Epithelial cell of prostate (primary cell): Measurements from ENCODE around the gene BGN.

Experiments used
- DNase-seq: peaks from one replicate; pipeline ENCODE4 v3.0.0-alpha.2; 2011; ENCODE audit warnings: low read depth, low spot score
- H3K27ac ChIP-seq: fragments of 450-650 bp; 2 replicates; pipeline ENCODE4 v1.5.1; 2017; ENCODE audit warnings: mild to moderate bottlenecking

Gene BGN

GRCh38 chrX:153523269-153523668 is 28.5 kb downstream of the BGN start:
- DNase-seq, result no peak
- no peak overlapping the region for H3K27ac ChIP-seq

GRCh38 chrX:153524234-153524633 is 29.5 kb downstream of the BGN start:
- no peak for DNase-seq
- H3K27ac ChIP-seq, result no peak overlapping the region

- DNase-seq, result no peak
- no peak overlapping the region for H3K27ac ChIP-seq
These were observed 30.7 kb downstream of the BGN start for GRCh38 chrX:153525451-153525850.

- no peak overlapping the region for H3K27ac ChIP-seq
These were observed 31.3 kb downstream of the BGN start for GRCh38 chrX:153526042-153526441.

GRCh38 chrX:153526801-153527200 is 32.0 kb downstream of the BGN start:
- no peak for DNase-seq

More at GRCh38 chrX:153526042-153526441, 31.3 kb downstream of the BGN start:
- DNase-seq, result no peak

GRCh38 chrX:153527208-153527607 is 32.4 kb downstream of the BGN start:
- no peak for DNase-seq
- no peak overlapping the region for H3K27ac ChIP-seq

More at GRCh38 chrX:153526801-153527200, 32.0 kb downstream of the BGN start:
- H3K27ac ChIP-seq, result no peak overlapping the region

- H3K27ac ChIP-seq, result no peak overlapping the region
- no peak for DNase-seq
These were observed 35.8 kb downstream of the BGN start for GRCh38 chrX:153530411-153531129.

- no peak for DNase-seq
- no peak overlapping the region for H3K27ac ChIP-seq
These were observed 38.3 kb downstream of the BGN start for GRCh38 chrX:153533091-153533490.

- DNase-seq, result no peak
- H3K27ac ChIP-seq, result no peak overlapping the region
These were observed 42.3 kb downstream of the BGN start for GRCh38 chrX:153537080-153537479.

GRCh38 chrX:153537526-153538295 is 42.9 kb downstream of the BGN start:
- no peak for DNase-seq
- H3K27ac ChIP-seq, result no peak overlapping the region

- H3K27ac ChIP-seq, result no peak overlapping the region
- DNase-seq, result no peak
These were observed 43.6 kb downstream of the BGN start for GRCh38 chrX:153538424-153538823.

- DNase-seq, result no peak
- H3K27ac ChIP-seq, result no peak overlapping the region
These were observed 44.6 kb downstream of the BGN start for GRCh38 chrX:153539171-153539978.

- no peak overlapping the region for H3K27ac ChIP-seq
- DNase-seq, result no peak
These were observed 45.2 kb downstream of the BGN start for GRCh38 chrX:153539979-153540358.

- no peak overlapping the region for H3K27ac ChIP-seq
- no peak for DNase-seq
These were observed 49.9 kb downstream of the BGN start for GRCh38 chrX:153544727-153545126.

- DNase-seq, result no peak
- H3K27ac ChIP-seq, result no peak overlapping the region
These were observed 51.6 kb downstream of the BGN start for GRCh38 chrX:153546386-153546785.

- no peak for DNase-seq
- no peak overlapping the region for H3K27ac ChIP-seq
These were observed 52.4 kb downstream of the BGN start for GRCh38 chrX:153547195-153547594.

- no peak overlapping the region for H3K27ac ChIP-seq
- DNase-seq, result no peak
These were observed 54.5 kb downstream of the BGN start for GRCh38 chrX:153549231-153549630.

GRCh38 chrX:153549807-153550206 is 55.0 kb downstream of the BGN start:
- no peak for DNase-seq
- no peak overlapping the region for H3K27ac ChIP-seq

- no peak overlapping the region for H3K27ac ChIP-seq
- DNase-seq, result no peak
These were observed 56.4 kb downstream of the BGN start for GRCh38 chrX:153551135-153551534.

GRCh38 chrX:153554519-153555167 is 59.9 kb downstream of the BGN start:
- DNase-seq, result no peak
- no peak overlapping the region for H3K27ac ChIP-seq
